ENCODE measurements around the gene CHSY3. TPM values are rescaled to one million over a fixed set of nuclear protein-coding genes. Genes with fewer than 3 reads are reported as not detected.

The CHSY3 gene
- total RNA-seq, 2 experiments from 2014 or later = not detected

DNA sequence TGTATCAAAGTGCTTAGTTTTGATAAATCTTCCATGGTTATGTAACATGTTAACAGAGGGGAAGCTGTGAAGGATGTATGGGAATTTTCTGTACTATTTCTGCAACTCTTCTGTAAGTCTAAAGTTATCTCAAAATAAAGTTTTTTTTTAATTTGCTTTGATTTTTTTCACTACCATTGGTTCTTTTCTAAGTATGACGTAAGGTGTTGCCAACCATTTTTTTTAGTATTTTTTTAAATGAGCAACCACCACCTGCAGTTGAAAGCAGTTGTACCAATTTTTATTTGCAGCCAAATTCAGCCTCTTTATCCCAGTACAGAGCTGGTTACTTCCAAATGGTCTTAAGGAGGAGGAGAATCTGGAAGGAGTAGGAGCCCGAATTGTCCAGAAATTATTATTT, 192.2 kb downstream of the CHSY3 start:
- Mint-ChIP-seq H3K36me3 (ENCODE audit: low read depth) (no peaks in the 10 kb centered on the region), H3K4me3 (no peak overlapping the region), H3K9me3 (peaks cover 2% of the 10 kb centered on the region), H3K27me3 (peaks cover 7% of the 10 kb centered on the region), H3K4me1 (ENCODE audit: low read depth) (no peaks in the 10 kb centered on the region), H3K27ac (no peak overlapping the region)
- ChIA-PET POLR2A (no interaction called here), CTCF (no interaction called here)
- H3K9me3 ChIP-seq (ENCODE audit: control insufficient read depth in 1 of 2, insufficient read depth in 1 of 2, low read length in 2 of 2) = peaks cover 0 to 3% of the 10 kb centered on the region in 2 experiments
- intact Hi-C loops (cut with DNase I, micrococcal nuclease) = no loop called here
- H3K36me3 ChIP-seq (ENCODE audit: insufficient read depth, low read length) = no peaks in the 10 kb centered on the region
- H3K27me3 ChIP-seq (ENCODE audit: control insufficient read depth in 1 of 2, insufficient read depth in 2 of 2, low read length in 2 of 2) = no peaks in the 10 kb centered on the region
- no peak overlapping the region for H3K27ac ChIP-seq (ENCODE audit: low read depth in 1 of 2, low read length in 2 of 2)
- ATAC-seq (ENCODE audit: poor library complexity) (no peak), DNase-seq (no peak)
- no peaks in the 10 kb centered on the region for H3K4me1 ChIP-seq (ENCODE audit: insufficient read depth, low read length)
- no peak overlapping the region for H3K4me3 ChIP-seq (ENCODE audit: low read length)
- TF ChIP-seq, protein P1, sequence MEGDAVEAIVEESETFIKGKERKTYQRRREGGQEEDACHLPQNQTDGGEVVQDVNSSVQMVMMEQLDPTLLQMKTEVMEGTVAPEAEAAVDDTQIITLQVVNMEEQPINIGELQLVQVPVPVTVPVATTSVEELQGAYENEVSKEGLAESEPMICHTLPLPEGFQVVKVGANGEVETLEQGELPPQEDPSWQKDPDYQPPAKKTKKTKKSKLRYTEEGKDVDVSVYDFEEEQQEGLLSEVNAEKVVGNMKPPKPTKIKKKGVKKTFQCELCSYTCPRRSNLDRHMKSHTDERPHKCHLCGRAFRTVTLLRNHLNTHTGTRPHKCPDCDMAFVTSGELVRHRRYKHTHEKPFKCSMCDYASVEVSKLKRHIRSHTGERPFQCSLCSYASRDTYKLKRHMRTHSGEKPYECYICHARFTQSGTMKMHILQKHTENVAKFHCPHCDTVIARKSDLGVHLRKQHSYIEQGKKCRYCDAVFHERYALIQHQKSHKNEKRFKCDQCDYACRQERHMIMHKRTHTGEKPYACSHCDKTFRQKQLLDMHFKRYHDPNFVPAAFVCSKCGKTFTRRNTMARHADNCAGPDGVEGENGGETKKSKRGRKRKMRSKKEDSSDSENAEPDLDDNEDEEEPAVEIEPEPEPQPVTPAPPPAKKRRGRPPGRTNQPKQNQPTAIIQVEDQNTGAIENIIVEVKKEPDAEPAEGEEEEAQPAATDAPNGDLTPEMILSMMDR (IDR thresholded peaks at IDR 0.05) = no peak

DNA sequence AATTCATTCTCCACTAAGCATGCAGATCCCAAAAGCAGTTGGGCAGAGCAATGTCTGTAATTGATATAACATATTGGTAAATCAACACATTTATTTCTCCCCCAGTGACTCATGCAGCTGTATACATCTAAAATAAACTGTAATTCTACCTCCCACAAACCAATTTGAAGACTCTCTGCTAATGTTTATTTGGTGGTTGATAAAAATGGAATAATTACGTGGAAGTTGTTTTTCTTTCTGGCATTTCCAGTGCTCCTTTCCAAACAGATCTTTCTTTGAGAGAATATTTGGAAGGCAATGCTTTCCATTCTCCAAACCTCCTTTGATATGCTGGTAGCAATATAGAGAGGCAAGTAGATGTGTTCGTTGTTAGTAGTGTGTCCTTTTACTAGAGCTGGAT, 194.7 kb downstream of the CHSY3 start:
- Histone ChIP-seq H3K4me3 (ENCODE audit: low read length) (no peak overlapping the region), H3K36me3 (ENCODE audit: insufficient read depth, low read length) (no peaks in the 10 kb centered on the region), H3K9me3 (ENCODE audit: control insufficient read depth in 1 of 2, insufficient read depth in 1 of 2, low read length in 2 of 2) (no peaks in the 10 kb centered on the region), H3K4me1 (ENCODE audit: insufficient read depth, low read length) (no peaks in the 10 kb centered on the region), H3K27me3 (ENCODE audit: control insufficient read depth in 1 of 2, insufficient read depth in 2 of 2, low read length in 2 of 2) (no peaks in the 10 kb centered on the region), H3K27ac (ENCODE audit: low read depth in 1 of 2, low read length in 2 of 2) (no peak overlapping the region)
- H3K9me3 Mint-ChIP-seq = no peaks in the 10 kb centered on the region
- ChIA-PET POLR2A (no interaction called here), CTCF (no interaction called here)
- no peak for ATAC-seq (ENCODE audit: poor library complexity)
- H3K4me3 Mint-ChIP-seq = no peak overlapping the region
- H3K27me3 Mint-ChIP-seq = no peaks in the 10 kb centered on the region
- no peaks in the 10 kb centered on the region for H3K4me1 Mint-ChIP-seq (ENCODE audit: low read depth)
- intact Hi-C loops (cut with DNase I, micrococcal nuclease) = no loop called here
- H3K27ac Mint-ChIP-seq = no peak overlapping the region
- TF ChIP-seq, protein P1 (IDR thresholded peaks at IDR 0.05) = no peak
- no peak for DNase-seq
- no peaks in the 10 kb centered on the region for H3K36me3 Mint-ChIP-seq (ENCODE audit: low read depth)

DNA sequence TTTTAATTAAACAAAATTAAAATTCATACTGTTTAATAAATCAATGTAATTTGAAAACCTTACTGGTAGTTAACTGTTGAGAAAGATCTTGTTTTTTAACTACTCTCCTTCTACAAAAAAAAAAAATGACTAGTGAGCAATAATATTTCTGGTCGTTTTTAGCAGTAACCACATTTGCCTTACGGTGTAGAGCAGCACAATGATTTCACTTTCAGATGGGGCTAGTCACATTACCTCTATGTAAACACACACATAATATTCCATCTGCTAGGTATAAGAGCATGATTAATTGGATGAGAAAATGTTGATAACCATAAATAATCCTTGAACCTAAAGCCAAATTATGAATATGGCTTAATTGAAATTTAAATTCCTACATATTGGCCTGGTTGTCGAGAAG, 198.1 kb downstream of the CHSY3 start:
- no peaks in the 10 kb centered on the region for H3K9me3 ChIP-seq (ENCODE audit: control insufficient read depth in 1 of 2, insufficient read depth in 1 of 2, low read length in 2 of 2)
- intact Hi-C loops (cut with DNase I, micrococcal nuclease) = no loop called here
- Mint-ChIP-seq H3K36me3 (ENCODE audit: low read depth) (no peaks in the 10 kb centered on the region), H3K4me3 (no peak overlapping the region), H3K4me1 (ENCODE audit: low read depth) (no peaks in the 10 kb centered on the region), H3K27ac (no peak overlapping the region), H3K9me3 (no peaks in the 10 kb centered on the region), H3K27me3 (no peaks in the 10 kb centered on the region)
- H3K27me3 ChIP-seq (ENCODE audit: control insufficient read depth in 1 of 2, insufficient read depth in 2 of 2, low read length in 2 of 2) = no peaks in the 10 kb centered on the region
- no peaks in the 10 kb centered on the region for H3K36me3 ChIP-seq (ENCODE audit: insufficient read depth, low read length)
- TF ChIP-seq, protein P1 (IDR thresholded peaks at IDR 0.05) = no peak
- ChIA-PET POLR2A (no interaction called here), CTCF (no interaction called here)
- H3K4me3 ChIP-seq (ENCODE audit: low read length) = no peak overlapping the region
- no peak for DNase-seq
- H3K4me1 ChIP-seq (ENCODE audit: insufficient read depth, low read length) = no peaks in the 10 kb centered on the region
- no peak overlapping the region for H3K27ac ChIP-seq (ENCODE audit: low read depth in 1 of 2, low read length in 2 of 2)
- no peak for ATAC-seq (ENCODE audit: poor library complexity)
